B cell (primary cell): ENCODE measurements around the gene ATXN1. TPM values are rescaled to one million over a fixed set of nuclear protein-coding genes. Genes with fewer than 3 reads are reported as not detected.
A peak's percentile ranks its signal among the peaks of the same experiment; 100 is the strongest.
"Not testable (repeated sequence)": the region's sequence is repeated elsewhere in the genome, so short reads cannot be mapped to it uniquely, and the experiment has no call there.

Experiments
- ATAC-seq: fragments of 200-7000 bp; cut with Tn5 transposase; one replicate; pipeline ENCODE4 v1.10.0; 2021; ENCODE audit warnings: low read depth, mild to moderate bottlenecking, moderate number of reproducible peaks, moderate library complexity
- CTCF ChIA-PET: fragments of 350-600 bp; sonication (Branson Sonifier 250); formaldehyde crosslinking; loops from one replicate; lab custom pipeline; 2021; ENCODE audit warnings: antibody characterized with exemption, inconsistent platforms; lab: Charles Lee
- POLR2A ChIA-PET: fragments of 350-600 bp; sonication (Branson Sonifier 250); formaldehyde crosslinking; loops from one replicate; lab custom pipeline; 2021; ENCODE audit warnings: antibody characterized with exemption; lab: Charles Lee
- DNase-seq: peaks from one replicate; pipeline ENCODE4 v3.0.0; 2013
- H2AFZ ChIP-seq: 2 replicates; pipeline ENCODE4 v1.6.1; 2012; ENCODE audit warnings: mild to moderate bottlenecking, low read depth, low read length; ENCODE audit not compliant: insufficient read depth, poor library complexity, severe bottlenecking
- H3K27ac ChIP-seq, 2 donors: 1 replicate in 1 of 2; 2 replicates in 1 of 2; pipeline ENCODE4 v1.5.1; 2012 to 2013; ENCODE audit warnings: low read length in 2 of 2, mild to moderate bottlenecking in 2 of 2, moderate library complexity in 1 of 2
- H3K27me3 ChIP-seq, 4 experiments: fragments of 200-600 bp in 1 of 4; sonication (generic) in 1 of 4; replicated peaks in 1 of 4; 1 replicate in 2 of 4; 2 replicates in 2 of 4; pipeline versions ENCODE4 v1.6.1 to v1.7.0; 2013 to 2016; ENCODE audit warnings: low read length in 3 of 4, mild to moderate bottlenecking in 2 of 4, mixed read lengths in 1 of 4, moderate library complexity in 1 of 4; ENCODE audit not compliant: insufficient read depth in 4 of 4, control insufficient read depth in 3 of 4; ENCODE audit errors: control extremely low read depth in 1 of 4
- H3K36me3 ChIP-seq, 2 experiments: replicated peaks in 1 of 2; 1 replicate in 1 of 2; 2 replicates in 1 of 2; pipeline versions ENCODE4 v1.6.1 to v1.7.1; 2013; ENCODE audit warnings: low read length in 1 of 2; ENCODE audit not compliant: insufficient read depth in 2 of 2, control insufficient read depth in 1 of 2; ENCODE audit errors: control extremely low read depth in 1 of 2, extremely low read depth in 1 of 2
- H3K4me1 ChIP-seq, 2 donors: fragments of 200-600 bp in 1 of 2; sonication (generic) in 1 of 2; 1 replicate in 1 of 2; 2 replicates in 1 of 2; pipeline versions ENCODE4 v1.5.1 to v1.6.1; 2013 to 2017; ENCODE audit warnings: low read length in 2 of 2; ENCODE audit not compliant: control insufficient read depth in 2 of 2, insufficient read depth in 2 of 2
- H3K4me2 ChIP-seq: replicated peaks from 2 replicates; pipeline ENCODE3; 2012; ENCODE audit warnings: mild to moderate bottlenecking, low read depth, low read length; ENCODE audit not compliant: poor library complexity, severe bottlenecking
- H3K4me3 ChIP-seq, 5 experiments: fragments of 200-600 bp in 1 of 5; sonication (generic) in 1 of 5; 1 replicate in 3 of 5; 2 replicates in 2 of 5; pipeline versions ENCODE4 v1.5.1 to v1.7.0; 2011 to 2016; ENCODE audit warnings: low read length in 4 of 5, mild to moderate bottlenecking in 4 of 5, low read depth in 2 of 5, control low read depth in 1 of 5, moderate library complexity in 1 of 5; ENCODE audit not compliant: insufficient read depth in 1 of 5; ENCODE audit errors: control extremely low read depth in 1 of 5, extremely low read depth in 1 of 5
- H3K79me2 ChIP-seq: fragments of 200-600 bp; sonication (generic); one replicate; pipeline ENCODE4 v1.6.0; 2016; ENCODE audit warnings: low read length; ENCODE audit not compliant: control insufficient read depth, insufficient read depth
- H3K9ac ChIP-seq: fragments of 200-600 bp; sonication (generic); 2 replicates; pipeline ENCODE4 v1.6.1; 2017; ENCODE audit warnings: mild to moderate bottlenecking, low read length, moderate library complexity
- H3K9me3 ChIP-seq, 3 donors: one replicate each; pipeline versions ENCODE4 v1.6.1 to v1.7.1; 2013; ENCODE audit warnings: low read length in 2 of 3; ENCODE audit not compliant: control insufficient read depth in 2 of 3, insufficient read depth in 1 of 3; ENCODE audit errors: control extremely low read depth in 1 of 3
- H4K20me1 ChIP-seq: 2 replicates; pipeline ENCODE4 v1.6.0; 2012; ENCODE audit warnings: mild to moderate bottlenecking, low read length; ENCODE audit not compliant: insufficient read depth, control insufficient read depth, poor library complexity, severe bottlenecking
- H3K27ac Mint-ChIP-seq: one replicate; pipeline ENCODE4 v1.8.0; 2021; ENCODE audit warnings: mixed read lengths
- H3K27me3 Mint-ChIP-seq: one replicate; pipeline ENCODE4 v1.8.0; 2021; ENCODE audit warnings: mixed read lengths
- H3K4me1 Mint-ChIP-seq: one replicate; pipeline ENCODE4 v1.8.0; 2021; ENCODE audit warnings: mixed read lengths
- H3K4me3 Mint-ChIP-seq: one replicate; pipeline ENCODE4 v1.8.0; 2021; ENCODE audit warnings: mixed read lengths
- H3K9me3 Mint-ChIP-seq: one replicate; pipeline ENCODE4 v1.8.0; 2022; ENCODE audit warnings: mixed read lengths; ENCODE audit not compliant: insufficient read depth
- CTCF ChIP-seq: fragments of 200-600 bp; IDR thresholded peaks from one replicate; pipeline ENCODE4 v1.8.0; 2022; ENCODE audit warnings: antibody characterized with exemption, mild to moderate bottlenecking
- EZH2 ChIP-seq: IDR thresholded peaks from 2 replicates; pipeline ENCODE4 v1.6.1; 2012; ENCODE audit warnings: borderline replicate concordance, low read depth, mild to moderate bottlenecking, moderate library complexity, low read length; ENCODE audit not compliant: insufficient read depth, poor library complexity, severe bottlenecking
- WGBS: methylation state at CpG from one replicate; pipeline ENCODE4 v1.1.5; 2013; ENCODE audit warnings: missing lambda C conversion rate; ENCODE audit not compliant: insufficient coverage; 5-methylcytosine and 5-hydroxymethylcytosine counted together
- intact Hi-C: fragments of 100-400 bp; cut with micrococcal nuclease; formaldehyde crosslinking; loops from one replicate; pipeline ENCODE4 v1.10.0; 2022
- polyA plus RNA-seq: library from polyadenylated mRNA; depleted of rRNA; stranded (reverse); fragments of >200 nt; gene quantifications from 2 replicates; pipeline ENCODE4 v1.2.3, GENCODE V29; 2012
- total RNA-seq, 2 donors: library from RNA; stranded (reverse); fragments of 120-200 nt in 1 of 2; gene quantifications; 1 replicate in 1 of 2; 2 replicates in 1 of 2; pipeline versions ENCODE4 v1.2.3 to v1.2.4, GENCODE V29; 2013 to 2022

ATXN1 gene
- total and polyA plus RNA-seq, 2 donors (not counting 1 experiment from before 2014, with no cell fraction given) = 5.7 to 63.8 TPM

- 22% methylated on average over 9 of the region's 10 CpGs for WGBS
- no peak overlapping the region for H3K4me2 ChIP-seq
- no peak overlapping the region for H2AFZ ChIP-seq
- no peak for DNase-seq
- ChIA-PET CTCF (no interaction called here), POLR2A (no interaction called here)
- H3K4me3 Mint-ChIP-seq = peak overlapping the region; percentile 23
- H3K9me3 Mint-ChIP-seq = no peaks in the 10 kb centered on the region
- peaks cover 0 to 10% (median under 1%) of the 10 kb centered on the region in 4 experiments for H3K27me3 ChIP-seq
- TF ChIP-seq EZH2 (no peak), CTCF (no peak)
- no peaks in the 10 kb centered on the region for H3K36me3 ChIP-seq
- H4K20me1 ChIP-seq = no peaks in the 10 kb centered on the region
- H3K4me3 ChIP-seq = no peak overlapping the region
- peaks cover 18 to 19% of the 10 kb centered on the region in 2 donors for H3K4me1 ChIP-seq
- no peaks in the 10 kb centered on the region for H3K79me2 ChIP-seq
- no peaks in the 10 kb centered on the region for H3K9me3 ChIP-seq
- H3K27me3 Mint-ChIP-seq = no peaks in the 10 kb centered on the region
- no peak overlapping the region for H3K9ac ChIP-seq
- no peak for ATAC-seq
- peaks cover 55% of the 10 kb centered on the region for H3K4me1 Mint-ChIP-seq
- no peak overlapping the region for H3K27ac Mint-ChIP-seq
- no peak overlapping the region for H3K27ac ChIP-seq
- intact Hi-C loops = loop anchor here (1.0 to 10.0 kb wide), 2 partner anchors 8 to 110 kb away; no protein-coding TSS in a partner anchor
Measured at GRCh38 chr6:16704401-16705045, 56.7 kb downstream of the ATXN1 start.

- H3K27me3 Mint-ChIP-seq, H3K4me3 Mint-ChIP-seq, POLR2A ChIA-PET, H3K27ac Mint-ChIP-seq, ATAC-seq, DNase-seq, H3K79me2 ChIP-seq, H3K27me3 ChIP-seq, H4K20me1 ChIP-seq, H3K36me3 ChIP-seq, H3K27ac ChIP-seq, H3K4me2 ChIP-seq, H2AFZ ChIP-seq, H3K4me3 ChIP-seq, CTCF ChIA-PET, H3K9ac ChIP-seq, H3K9me3 ChIP-seq, H3K9me3 Mint-ChIP-seq: not testable (repeated sequence)
- WGBS = no CpG with 5 or more reads among the region's 6 CpGs
- intact Hi-C loops = loop anchor here (10.0 kb wide), 1 partner anchor 108 kb away; no protein-coding TSS in a partner anchor
- peaks cover 68% of the 10 kb centered on the region for H3K4me1 Mint-ChIP-seq
- peaks cover 19 to 20% of the 10 kb centered on the region in 2 donors for H3K4me1 ChIP-seq
Measured at GRCh38 chr6:16702627-16703378, 58.5 kb downstream of the ATXN1 start.
